Astrocyte of the hippocampus (primary cell): ENCODE data around the gene CETN1.

ENCODE experiments used
- DNase-seq: peaks from one replicate; pipeline ENCODE4 v3.0.0; 2011; ENCODE audit warnings: low read depth, low spot score

The CETN1 gene

GRCh38 chr18:576924-577323, 3.3 kb upstream of the CETN1 start:
- DNase-seq = no peak

GRCh38 chr18:577643-578375, 2.4 kb upstream of the CETN1 start:
- no peak for DNase-seq

- no peak for DNase-seq
Measured at GRCh38 chr18:579238-579637, 942 bp upstream of the CETN1 start.

- no peak for DNase-seq
Measured at GRCh38 chr18:581096-581495, 916 bp downstream of the CETN1 start.

- peak; percentile 20 for DNase-seq
Measured at GRCh38 chr18:582465-582864, 2.3 kb downstream of the CETN1 start.

GRCh38 chr18:595068-595467, 14.9 kb downstream of the CETN1 start:
- no peak for DNase-seq

- no peak for DNase-seq
Measured at GRCh38 chr18:595571-595970, 15.4 kb downstream of the CETN1 start.

- DNase-seq = peak; percentile 68
Measured at GRCh38 chr18:596288-596881, 16.2 kb downstream of the CETN1 start.

- no peak for DNase-seq
Measured at GRCh38 chr18:598124-598589, 18.0 kb downstream of the CETN1 start.

GRCh38 chr18:600107-600506, 19.9 kb downstream of the CETN1 start:
- no peak for DNase-seq

- no peak for DNase-seq
Measured at GRCh38 chr18:604771-605170, 24.6 kb downstream of the CETN1 start.

GRCh38 chr18:607930-608329, 27.8 kb downstream of the CETN1 start:
- DNase-seq = no peak

- no peak for DNase-seq
Measured at GRCh38 chr18:610214-610928, 30.2 kb downstream of the CETN1 start.

GRCh38 chr18:612156-612555, 32.0 kb downstream of the CETN1 start:
- DNase-seq = no peak

GRCh38 chr18:614193-614592, 34.0 kb downstream of the CETN1 start:
- DNase-seq = no peak

GRCh38 chr18:615092-615521, 34.9 kb downstream of the CETN1 start:
- DNase-seq = no peak

- DNase-seq = no peak
Measured at GRCh38 chr18:615773-616172, 35.6 kb downstream of the CETN1 start.

- DNase-seq = peak; percentile 61
Measured at GRCh38 chr18:616380-616995, 36.3 kb downstream of the CETN1 start.

GRCh38 chr18:617970-618504, 37.9 kb downstream of the CETN1 start:
- DNase-seq = no peak

- DNase-seq = no peak
Measured at GRCh38 chr18:618618-619017, 38.4 kb downstream of the CETN1 start.

GRCh38 chr18:621291-622043, 41.3 kb downstream of the CETN1 start:
- DNase-seq = no peak
